Tibial artery (tissue), 4 donors: ENCODE data around the gene TIPRL.

Source experiments
- DNase-seq, 2 donors: peaks; one replicate each; pipeline ENCODE4 v3.0.0-alpha.2; 2019
- H3K27ac ChIP-seq, 2 donors: fragments of 200-600 bp; sonication (generic) in 1 of 2; 1 replicate in 1 of 2; 2 replicates in 1 of 2; pipeline ENCODE4 v1.5.1; 2018 to 2019; ENCODE audit warnings: mild to moderate bottlenecking in 1 of 2
- H3K27me3 ChIP-seq, 2 donors: fragments of 200-600 bp; sonication (generic) in 1 of 2; one replicate each; pipeline versions ENCODE4 v1.5.1 to v1.6.0; 2016 to 2019
- H3K36me3 ChIP-seq, 3 donors: fragments of 200-600 bp; sonication (generic) in 2 of 3; one replicate each; pipeline ENCODE4 v1.5.1; 2016 to 2019; ENCODE audit warnings: mild to moderate bottlenecking in 2 of 3
- H3K4me1 ChIP-seq, 4 donors: fragments of 200-600 bp; sonication (generic) in 2 of 4; 1 replicate in 3 of 4; 2 replicates in 1 of 4; pipeline ENCODE4 v1.5.1; 2016 to 2019
- H3K4me3 ChIP-seq, 2 donors: fragments of 200-600 bp; sonication (generic) in 1 of 2; 1 replicate in 1 of 2; 2 replicates in 1 of 2; pipeline ENCODE4 v1.5.1; 2018 to 2019; ENCODE audit warnings: mild to moderate bottlenecking in 2 of 2
- H3K9me3 ChIP-seq, 3 donors: fragments of 200-600 bp; sonication (generic) in 1 of 3; one replicate each; pipeline ENCODE4 v1.5.1; 2016 to 2019
- CTCF ChIP-seq, 2 experiments: fragments of 200-600 bp in 1 of 2; fragments of 450-650 bp in 1 of 2; IDR thresholded peaks; one replicate each; pipeline ENCODE4 v1.5.1; 2017 to 2019; ENCODE audit warnings: antibody characterized with exemption in 2 of 2, mild to moderate bottlenecking in 1 of 2, moderate library complexity in 1 of 2
- intact Hi-C: fragments of 100-400 bp; cut with DNase I; formaldehyde crosslinking; loops from one replicate; pipeline ENCODE4 v1.15.0; 2023; ENCODE audit warnings: low total_unique reads

TIPRL gene

GRCh38 chr1:168234846-168235547, 56.2 kb downstream of the TIPRL start:
- peaks cover 67 to 88% (median 72%) of the 10 kb centered on the region in 3 donors for H3K36me3 ChIP-seq
- H3K4me3 ChIP-seq, result no peak overlapping the region
- peak; percentile 31 to 33 for TF ChIP-seq CTCF (IDR thresholded peaks at IDR 0.05)
- intact Hi-C loops, result no loop called here
- no peak overlapping the region for H3K27ac ChIP-seq
- H3K4me1 ChIP-seq, result peaks cover 0 to 33% (median 4%) of the 10 kb centered on the region in 4 donors
- H3K9me3 ChIP-seq, result no peaks in the 10 kb centered on the region
- H3K27me3 ChIP-seq, result no peaks in the 10 kb centered on the region
- DNase-seq, result no peak

GRCh38 chr1:168235548-168235885, 56.8 kb downstream of the TIPRL start:
- intact Hi-C loops, result no loop called here

GRCh38 chr1:168235937-168236336, 57.2 kb downstream of the TIPRL start:
- H3K27ac ChIP-seq, result no peak overlapping the region
- DNase-seq, result no peak
- peaks cover 0 to 24% (median under 1%) of the 10 kb centered on the region in 4 donors for H3K4me1 ChIP-seq
- H3K27me3 ChIP-seq, result no peaks in the 10 kb centered on the region
- peaks cover 73 to 91% (median 80%) of the 10 kb centered on the region in 3 donors for H3K36me3 ChIP-seq
- TF ChIP-seq CTCF (IDR thresholded peaks at IDR 0.05), result no peak
- H3K9me3 ChIP-seq, result no peaks in the 10 kb centered on the region
- intact Hi-C loops, result no loop called here
- no peak overlapping the region for H3K4me3 ChIP-seq

More at GRCh38 chr1:168235548-168235885, 56.8 kb downstream of the TIPRL start:
- H3K27ac ChIP-seq, result no peak overlapping the region
- H3K27me3 ChIP-seq, result no peaks in the 10 kb centered on the region
- no peak for TF ChIP-seq CTCF (IDR thresholded peaks at IDR 0.05)
- H3K4me1 ChIP-seq, result peaks cover 0 to 28% (median 3%) of the 10 kb centered on the region in 4 donors
- no peaks in the 10 kb centered on the region for H3K9me3 ChIP-seq
- no peak overlapping the region for H3K4me3 ChIP-seq
- peaks cover 72 to 88% (median 78%) of the 10 kb centered on the region in 3 donors for H3K36me3 ChIP-seq
- no peak for DNase-seq

- no peaks in the 10 kb centered on the region for H3K27me3 ChIP-seq
- no peak overlapping the region for H3K27ac ChIP-seq
- peaks cover 0 to 15% (median 0%) of the 10 kb centered on the region in 4 donors for H3K4me1 ChIP-seq
- H3K9me3 ChIP-seq, result no peaks in the 10 kb centered on the region
- peaks cover 75 to 91% (median 79%) of the 10 kb centered on the region in 3 donors for H3K36me3 ChIP-seq
- H3K4me3 ChIP-seq, result no peak overlapping the region
- intact Hi-C loops, result no loop called here
- no peak for DNase-seq
- no peak for TF ChIP-seq CTCF (IDR thresholded peaks at IDR 0.05)
These were observed 58.3 kb downstream of the TIPRL start for GRCh38 chr1:168236836-168237611.

GRCh38 chr1:168243198-168243597, 64.4 kb downstream of the TIPRL start:
- TF ChIP-seq CTCF (IDR thresholded peaks at IDR 0.05), result no peak
- Histone ChIP-seq H3K27ac (peak overlapping the region in 1 of 2 donors; percentile 49), H3K9me3 (no peaks in the 10 kb centered on the region), H3K4me1 (peaks cover 0 to 25% (median 17%) of the 10 kb centered on the region in 4 donors), H3K27me3 (no peaks in the 10 kb centered on the region), H3K36me3 (peaks cover 40 to 89% (median 51%) of the 10 kb centered on the region in 3 donors), H3K4me3 (no peak overlapping the region)
- intact Hi-C loops, result no loop called here
- no peak for DNase-seq
